MCF 10A (cell line): Measurements from ENCODE around the gene ROBO2. TPM values are rescaled to one million over a fixed set of nuclear protein-coding genes. Genes with fewer than 3 reads are reported as not detected.

Experiments used
- BruUV-seq: library from RNA; stranded (reverse); fragments of 400-500 nt; replicated peaks from 2 replicates; lab custom pipeline; 2021; lab: Mats Ljungman, UMichigan
- CTCF ChIA-PET: fragments of 300-600 bp; sonication (Branson Sonifier 250); formaldehyde crosslinking; extraction: SDS; loops from one replicate; lab custom pipeline; 2021; ENCODE audit warnings: antibody characterized with exemption, inconsistent platforms; lab: Yijun Ruan, JAX
- POLR2A ChIA-PET: fragments of 300-600, 350-650 bp; sonication (Branson Sonifier 250); formaldehyde crosslinking; extraction: SDS; loops from one replicate; lab custom pipeline; 2020; ENCODE audit warnings: antibody characterized with exemption, inconsistent platforms; lab: Yijun Ruan, JAX
- DNase-seq: peaks from one replicate; pipeline ENCODE4 v3.0.0-alpha.2; 2018; ENCODE audit not compliant: unreplicated experiment
- H3K27ac Mint-ChIP-seq: one replicate; pipeline ENCODE4 v1.8.0; 2022; ENCODE audit warnings: mild to moderate bottlenecking, low read depth, mixed read lengths; ENCODE audit not compliant: unreplicated experiment
- H3K27me3 Mint-ChIP-seq: one replicate; pipeline ENCODE4 v1.8.0; 2022; ENCODE audit warnings: mixed read lengths; ENCODE audit not compliant: insufficient read depth, unreplicated experiment
- H3K36me3 Mint-ChIP-seq: one replicate; pipeline ENCODE4 v1.8.0; 2022; ENCODE audit warnings: mild to moderate bottlenecking, moderate library complexity, mixed read lengths; ENCODE audit not compliant: insufficient read depth, unreplicated experiment
- H3K4me1 Mint-ChIP-seq: one replicate; pipeline ENCODE4 v1.8.0; 2022; ENCODE audit warnings: mixed read lengths; ENCODE audit not compliant: insufficient read depth, unreplicated experiment
- H3K4me3 Mint-ChIP-seq: one replicate; pipeline ENCODE4 v1.8.0; 2022; ENCODE audit warnings: mild to moderate bottlenecking, moderate library complexity, mixed read lengths; ENCODE audit not compliant: unreplicated experiment
- H3K9me3 Mint-ChIP-seq: one replicate; pipeline ENCODE4 v1.8.0; 2022; ENCODE audit warnings: mixed read lengths; ENCODE audit not compliant: unreplicated experiment
- intact Hi-C: fragments of 100-400 bp; cut with micrococcal nuclease; formaldehyde crosslinking; loops from 2 replicates; pipeline ENCODE4 v1.14.1; 2022
- total RNA-seq: library from RNA; stranded (reverse); gene quantifications from 2 replicates; pipeline ENCODE4 v1.2.3, GENCODE V29; 2022
- TF ChIP-seq, protein P1 (sequence below): fragments of 200-600 bp; IDR thresholded peaks from one replicate; pipeline ENCODE4 v1.8.0; 2022; ENCODE audit warnings: antibody characterized with exemption, mild to moderate bottlenecking; ENCODE audit not compliant: unreplicated experiment

ROBO2 gene
- total RNA-seq, 1 experiment from 2014 or later = not detected

DNA sequence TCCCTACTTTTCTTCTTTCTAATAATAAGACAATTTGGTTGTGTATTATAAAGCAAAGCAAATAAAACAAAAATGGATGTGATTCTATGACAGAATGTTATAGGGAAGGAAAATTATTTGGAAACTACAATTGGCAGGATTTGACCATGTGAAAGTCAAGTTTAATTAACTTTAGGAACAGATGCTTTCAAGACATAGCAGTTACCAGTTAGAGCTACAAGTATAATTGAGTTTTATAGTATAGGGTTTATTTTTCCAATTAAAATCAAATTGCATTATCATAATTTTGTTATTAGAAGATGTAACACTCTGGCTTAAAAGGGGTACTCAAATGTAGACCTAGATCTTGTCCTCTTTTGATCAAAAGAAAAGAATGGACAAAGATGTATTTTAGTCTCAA is 110.9 kb downstream of the ROBO2 start:
- Mint-ChIP-seq H3K27me3 (peaks cover 100% of the 10 kb centered on the region), H3K36me3 (no peaks in the 10 kb centered on the region), H3K4me1 (no peaks in the 10 kb centered on the region), H3K9me3 (no peaks in the 10 kb centered on the region), H3K27ac (no peak overlapping the region), H3K4me3 (no peak overlapping the region)
- ChIA-PET CTCF (interaction anchor here (0.6 kb wide), 1 partner anchor 92 kb away, joined by 3 read pairs; no protein-coding TSS in a partner anchor), POLR2A (no interaction called here)
- no TSS peak for BruUV-seq
- DNase-seq = no peak
- TF ChIP-seq, protein P1, sequence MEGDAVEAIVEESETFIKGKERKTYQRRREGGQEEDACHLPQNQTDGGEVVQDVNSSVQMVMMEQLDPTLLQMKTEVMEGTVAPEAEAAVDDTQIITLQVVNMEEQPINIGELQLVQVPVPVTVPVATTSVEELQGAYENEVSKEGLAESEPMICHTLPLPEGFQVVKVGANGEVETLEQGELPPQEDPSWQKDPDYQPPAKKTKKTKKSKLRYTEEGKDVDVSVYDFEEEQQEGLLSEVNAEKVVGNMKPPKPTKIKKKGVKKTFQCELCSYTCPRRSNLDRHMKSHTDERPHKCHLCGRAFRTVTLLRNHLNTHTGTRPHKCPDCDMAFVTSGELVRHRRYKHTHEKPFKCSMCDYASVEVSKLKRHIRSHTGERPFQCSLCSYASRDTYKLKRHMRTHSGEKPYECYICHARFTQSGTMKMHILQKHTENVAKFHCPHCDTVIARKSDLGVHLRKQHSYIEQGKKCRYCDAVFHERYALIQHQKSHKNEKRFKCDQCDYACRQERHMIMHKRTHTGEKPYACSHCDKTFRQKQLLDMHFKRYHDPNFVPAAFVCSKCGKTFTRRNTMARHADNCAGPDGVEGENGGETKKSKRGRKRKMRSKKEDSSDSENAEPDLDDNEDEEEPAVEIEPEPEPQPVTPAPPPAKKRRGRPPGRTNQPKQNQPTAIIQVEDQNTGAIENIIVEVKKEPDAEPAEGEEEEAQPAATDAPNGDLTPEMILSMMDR = no peak
- intact Hi-C loops = no loop called here

DNA sequence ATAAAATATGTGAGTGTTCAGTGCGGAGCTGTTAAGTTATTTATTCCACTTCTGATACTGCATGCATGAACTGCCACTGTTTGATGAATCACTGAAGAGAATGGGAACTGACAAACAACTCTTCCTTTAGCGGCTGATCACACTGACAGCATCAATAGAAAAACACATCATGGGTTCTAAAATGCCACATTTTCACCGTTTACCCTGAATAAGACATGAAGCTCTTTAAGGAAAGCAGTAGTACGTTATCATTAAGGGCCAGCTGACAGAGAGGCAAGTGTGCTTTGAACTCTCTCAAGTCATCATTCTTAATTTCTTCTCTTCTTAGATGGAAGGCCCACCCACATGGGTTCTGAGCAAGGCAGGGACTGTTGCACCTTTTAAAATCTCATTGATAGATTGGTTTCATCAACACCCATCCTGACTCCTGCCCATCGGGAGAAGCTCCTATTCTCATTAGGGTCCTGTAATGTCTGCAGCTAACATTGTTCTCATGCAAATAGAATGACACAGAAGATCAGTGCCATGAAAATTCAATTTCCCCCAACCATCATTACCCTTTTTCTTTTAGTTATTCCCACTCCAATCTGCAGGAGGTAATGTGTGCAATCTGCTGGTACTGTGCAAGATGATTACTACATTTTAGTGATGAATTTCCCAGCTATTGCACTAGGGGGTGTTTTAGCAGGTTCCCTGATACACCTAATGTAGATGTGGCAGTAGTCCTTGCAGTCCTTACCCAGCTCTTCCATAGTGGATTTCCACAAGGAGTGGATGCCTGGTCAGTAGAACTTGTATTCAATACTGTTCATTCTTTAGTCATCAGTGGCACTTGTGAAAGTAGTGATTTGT is 119.1 kb downstream of the ROBO2 start:
- Mint-ChIP-seq H3K9me3 (no peaks in the 10 kb centered on the region), H3K36me3 (no peaks in the 10 kb centered on the region), H3K4me1 (no peaks in the 10 kb centered on the region), H3K27me3 (peaks cover 72% of the 10 kb centered on the region), H3K27ac (no peak overlapping the region), H3K4me3 (no peak overlapping the region)
- no peak for DNase-seq
- intact Hi-C loops = no loop called here
- TF ChIP-seq, protein P1 = no peak
- ChIA-PET POLR2A (no interaction called here), CTCF (interaction anchor here (0.6 to 1.0 kb wide), 3 partner anchors 10 to 99 kb away, joined by 3 to 4 read pairs (median 4); no protein-coding TSS in a partner anchor)
- no TSS peak for BruUV-seq

DNA sequence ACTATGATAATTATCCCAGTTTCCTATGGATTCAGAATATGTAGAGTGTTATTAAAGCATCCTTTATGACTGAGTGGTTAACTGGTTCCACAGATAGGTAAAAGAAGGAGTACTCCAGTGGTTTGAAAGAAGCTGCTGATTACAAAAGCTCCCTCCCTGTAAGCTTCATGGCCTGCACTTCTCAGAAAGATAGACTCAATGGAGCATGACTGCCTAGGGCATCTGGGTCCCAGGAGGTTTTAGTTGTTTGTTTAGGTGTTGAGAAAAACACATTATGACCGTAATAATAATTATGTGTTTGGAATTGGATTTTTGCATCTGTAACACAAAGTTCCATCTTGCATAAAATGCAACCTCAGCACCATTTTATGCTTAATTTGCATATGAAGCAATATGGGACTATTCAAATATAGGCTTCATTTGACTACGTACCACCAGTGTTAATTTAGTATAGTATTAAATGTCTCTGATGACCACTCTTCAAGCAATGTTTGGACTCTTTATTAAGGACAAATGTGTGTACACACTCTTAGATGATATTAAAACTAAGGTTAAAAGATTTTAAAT is 121.1 kb downstream of the ROBO2 start:
- no peaks in the 10 kb centered on the region for H3K4me1 Mint-ChIP-seq
- H3K27ac Mint-ChIP-seq = no peak overlapping the region
- no peak for DNase-seq
- CTCF ChIA-PET = interaction anchor here (0.6 kb wide), 1 partner anchor 421 kb away, joined by 3 read pairs; no protein-coding TSS in a partner anchor
- H3K27me3 Mint-ChIP-seq = peaks cover 51% of the 10 kb centered on the region
- intact Hi-C loops = no loop called here
- TF ChIP-seq, protein P1 = no peak
- no peak overlapping the region for H3K4me3 Mint-ChIP-seq
- H3K36me3 Mint-ChIP-seq = no peaks in the 10 kb centered on the region
- POLR2A ChIA-PET = interaction anchor here (0.9 kb wide), 1 partner anchor 81 kb away, joined by 3 read pairs; no protein-coding TSS in a partner anchor
- no peaks in the 10 kb centered on the region for H3K9me3 Mint-ChIP-seq
- no TSS peak for BruUV-seq

DNA sequence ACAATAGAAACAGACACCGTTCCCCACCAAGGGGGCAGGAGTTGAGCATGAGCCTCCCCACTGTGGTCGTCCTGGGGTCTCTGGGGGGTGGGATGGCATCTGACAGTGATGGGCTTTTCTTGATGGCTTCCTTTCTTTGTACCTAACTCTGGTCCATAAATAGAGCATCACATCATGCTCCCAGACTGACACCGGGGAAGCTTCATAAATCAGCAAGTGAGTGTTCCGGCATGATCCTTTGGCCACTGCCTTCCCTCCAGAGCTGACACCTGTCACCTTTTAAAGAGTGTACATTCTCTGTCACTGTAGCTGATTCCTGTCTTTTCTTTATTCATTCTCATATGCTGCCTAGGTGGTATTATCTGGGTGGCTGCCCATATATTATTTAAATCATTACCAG is 129.9 kb downstream of the ROBO2 start:
- TF ChIP-seq, protein P1 = no peak
- peaks cover 62% of the 10 kb centered on the region for H3K27me3 Mint-ChIP-seq
- no peak for DNase-seq
- no peak overlapping the region for H3K4me3 Mint-ChIP-seq
- no peak overlapping the region for H3K27ac Mint-ChIP-seq
- no peaks in the 10 kb centered on the region for H3K9me3 Mint-ChIP-seq
- ChIA-PET CTCF (interaction anchor here (1.5 kb wide), 1 partner anchor 10 kb away, joined by 4 read pairs; no protein-coding TSS in a partner anchor), POLR2A (no interaction called here)
- H3K4me1 Mint-ChIP-seq = no peaks in the 10 kb centered on the region
- intact Hi-C loops = no loop called here
- no peaks in the 10 kb centered on the region for H3K36me3 Mint-ChIP-seq
- no TSS peak for BruUV-seq
